ENCODE results near the gene VOPP1. TPM values are rescaled to one million over a fixed set of nuclear protein-coding genes. Genes with fewer than 3 reads are reported as not detected.

Gene VOPP1
- total RNA-seq, 4 donors from 2014 or later: 22.1 to 79.2 (median 73.9) TPM

DNA sequence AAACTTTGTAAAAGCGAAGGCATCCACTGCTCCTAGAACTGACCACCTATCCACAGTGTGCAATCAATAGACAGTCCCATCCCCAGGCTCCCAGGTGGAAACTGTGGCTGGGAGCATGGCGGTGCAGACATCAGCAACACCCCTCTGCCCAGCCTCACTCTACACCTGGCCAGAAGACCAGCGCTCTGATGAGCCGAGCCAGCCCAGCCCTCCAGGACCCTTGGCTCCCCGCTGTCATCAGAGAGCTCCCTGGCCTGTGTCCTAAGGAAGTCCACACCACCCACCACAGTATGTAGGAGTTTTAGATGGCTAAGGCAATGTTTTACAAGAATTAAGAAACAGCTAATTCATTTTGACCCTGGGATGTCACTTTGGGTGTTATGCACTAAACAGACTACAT lies 81.0 kb downstream of the VOPP1 start:
- Histone ChIP-seq H3K27me3 (no peaks in the 10 kb centered on the region), H3K9me3 (no peaks in the 10 kb centered on the region), H3K4me3 (no peak overlapping the region), H3K4me1 (no peaks in the 10 kb centered on the region), H3K27ac (no peak overlapping the region), H3K36me3 (peaks cover 0 to 19% (median 7%) of the 10 kb centered on the region in 4 donors)
- DNase-seq: no peak
- 95 to 100% methylated on average over 2 to 5 of the region's 5 CpGs for WGBS, 2 donors (ENCODE audit: low coverage in 1 of 2)
- in situ Hi-C loops (cut with MboI; ENCODE audit: low pct_ligation_motif_present in 1 of 4, low pct_unique_long_range_greater_than_20kb in 1 of 4, low sequenced_read_pairs in 3 of 4) (no loop called here), intact Hi-C loops (cut with DNase I; ENCODE audit: low total_unique reads) (no loop called here)
- TF ChIP-seq POLR2A (IDR thresholded peaks at IDR 0.05) (no peak), POLR2AphosphoS5 (IDR thresholded peaks at IDR 0.05) (no peak), EP300 (IDR thresholded peaks at IDR 0.05; ENCODE audit: low read depth) (no peak)
- TF ChIP-seq, protein P1, sequence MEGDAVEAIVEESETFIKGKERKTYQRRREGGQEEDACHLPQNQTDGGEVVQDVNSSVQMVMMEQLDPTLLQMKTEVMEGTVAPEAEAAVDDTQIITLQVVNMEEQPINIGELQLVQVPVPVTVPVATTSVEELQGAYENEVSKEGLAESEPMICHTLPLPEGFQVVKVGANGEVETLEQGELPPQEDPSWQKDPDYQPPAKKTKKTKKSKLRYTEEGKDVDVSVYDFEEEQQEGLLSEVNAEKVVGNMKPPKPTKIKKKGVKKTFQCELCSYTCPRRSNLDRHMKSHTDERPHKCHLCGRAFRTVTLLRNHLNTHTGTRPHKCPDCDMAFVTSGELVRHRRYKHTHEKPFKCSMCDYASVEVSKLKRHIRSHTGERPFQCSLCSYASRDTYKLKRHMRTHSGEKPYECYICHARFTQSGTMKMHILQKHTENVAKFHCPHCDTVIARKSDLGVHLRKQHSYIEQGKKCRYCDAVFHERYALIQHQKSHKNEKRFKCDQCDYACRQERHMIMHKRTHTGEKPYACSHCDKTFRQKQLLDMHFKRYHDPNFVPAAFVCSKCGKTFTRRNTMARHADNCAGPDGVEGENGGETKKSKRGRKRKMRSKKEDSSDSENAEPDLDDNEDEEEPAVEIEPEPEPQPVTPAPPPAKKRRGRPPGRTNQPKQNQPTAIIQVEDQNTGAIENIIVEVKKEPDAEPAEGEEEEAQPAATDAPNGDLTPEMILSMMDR (IDR thresholded peaks at IDR 0.05): no peak

DNA sequence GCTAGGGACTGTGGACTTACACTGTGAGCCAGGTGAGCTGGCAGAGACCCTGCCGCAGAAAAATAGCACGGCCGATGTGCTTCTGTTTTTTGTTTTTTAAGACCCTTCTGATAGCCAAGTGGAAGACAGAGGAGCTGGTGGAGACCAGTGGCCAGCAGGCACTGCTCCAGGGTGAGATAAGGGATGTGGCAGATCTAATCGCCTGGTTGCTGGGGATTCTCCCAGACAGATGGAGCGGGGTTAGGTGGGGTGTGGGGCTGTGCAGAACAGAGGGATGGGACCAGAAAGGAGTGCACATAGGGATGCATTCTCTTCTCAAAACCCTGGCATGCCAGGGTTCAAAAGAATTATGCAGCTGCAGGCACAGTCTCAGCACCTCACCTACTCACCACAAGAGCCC lies 82.2 kb downstream of the VOPP1 start:
- H3K4me3 ChIP-seq: no peak overlapping the region
- WGBS, 2 donors (ENCODE audit: low coverage in 1 of 2): 92 to 96% methylated on average over 2 to 5 of the region's 5 CpGs
- H3K9me3 ChIP-seq: no peaks in the 10 kb centered on the region
- no peak for DNase-seq
- intact Hi-C loops (cut with DNase I; ENCODE audit: low total_unique reads) (no loop called here), in situ Hi-C loops (cut with MboI; ENCODE audit: low pct_ligation_motif_present in 1 of 4, low pct_unique_long_range_greater_than_20kb in 1 of 4, low sequenced_read_pairs in 3 of 4) (no loop called here)
- H3K36me3 ChIP-seq: peaks cover 0 to 19% (median 6%) of the 10 kb centered on the region in 4 donors
- H3K27ac ChIP-seq: no peak overlapping the region
- no peaks in the 10 kb centered on the region for H3K4me1 ChIP-seq
- TF ChIP-seq EP300 (IDR thresholded peaks at IDR 0.05; ENCODE audit: low read depth) (no peak), POLR2AphosphoS5 (IDR thresholded peaks at IDR 0.05) (no peak), POLR2A (IDR thresholded peaks at IDR 0.05) (no peak)
- TF ChIP-seq, protein P1 (IDR thresholded peaks at IDR 0.05): no peak
- H3K27me3 ChIP-seq: no peaks in the 10 kb centered on the region

DNA sequence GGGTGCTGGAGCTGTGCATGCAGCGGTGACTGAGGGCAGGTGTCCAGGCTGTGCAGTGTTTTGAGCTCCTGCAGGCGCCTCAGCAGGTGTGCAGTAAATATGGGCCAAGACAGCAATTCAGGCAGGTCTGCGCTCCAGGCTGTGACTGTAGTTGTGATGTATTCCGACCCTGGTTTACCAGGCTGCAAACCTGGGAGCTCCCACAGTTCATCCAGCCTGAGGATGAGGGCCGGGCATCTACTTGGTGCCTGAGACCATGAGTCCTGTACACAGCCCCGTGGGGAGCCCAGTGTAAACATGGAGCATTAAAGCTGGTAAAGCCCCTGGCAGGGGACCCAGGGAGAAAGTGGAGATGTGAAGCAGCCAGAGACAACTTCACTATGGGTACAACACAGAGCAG lies 82.8 kb downstream of the VOPP1 start:
- 96% methylated on average over 6 of the region's 6 CpGs; no CpG with 5 or more reads in 1 of the 2 donors for WGBS, 2 donors (ENCODE audit: low coverage in 1 of 2)
- TF ChIP-seq POLR2A (IDR thresholded peaks at IDR 0.05): no peak
- TF ChIP-seq EP300 (IDR thresholded peaks at IDR 0.05; ENCODE audit: low read depth): no peak
- TF ChIP-seq, protein P1 (IDR thresholded peaks at IDR 0.05): no peak
- TF ChIP-seq POLR2AphosphoS5 (IDR thresholded peaks at IDR 0.05): no peak
- H3K9me3 ChIP-seq: no peaks in the 10 kb centered on the region
- no peaks in the 10 kb centered on the region for H3K4me1 ChIP-seq
- no peak for DNase-seq
- no peaks in the 10 kb centered on the region for H3K27me3 ChIP-seq
- peaks cover 0 to 19% (median 6%) of the 10 kb centered on the region in 4 donors for H3K36me3 ChIP-seq
- H3K27ac ChIP-seq: no peak overlapping the region
- in situ Hi-C loops (cut with MboI; ENCODE audit: low pct_ligation_motif_present in 1 of 4, low pct_unique_long_range_greater_than_20kb in 1 of 4, low sequenced_read_pairs in 3 of 4): no loop called here
- intact Hi-C loops (cut with DNase I; ENCODE audit: low total_unique reads): no loop called here
- H3K4me3 ChIP-seq: no peak overlapping the region

DNA sequence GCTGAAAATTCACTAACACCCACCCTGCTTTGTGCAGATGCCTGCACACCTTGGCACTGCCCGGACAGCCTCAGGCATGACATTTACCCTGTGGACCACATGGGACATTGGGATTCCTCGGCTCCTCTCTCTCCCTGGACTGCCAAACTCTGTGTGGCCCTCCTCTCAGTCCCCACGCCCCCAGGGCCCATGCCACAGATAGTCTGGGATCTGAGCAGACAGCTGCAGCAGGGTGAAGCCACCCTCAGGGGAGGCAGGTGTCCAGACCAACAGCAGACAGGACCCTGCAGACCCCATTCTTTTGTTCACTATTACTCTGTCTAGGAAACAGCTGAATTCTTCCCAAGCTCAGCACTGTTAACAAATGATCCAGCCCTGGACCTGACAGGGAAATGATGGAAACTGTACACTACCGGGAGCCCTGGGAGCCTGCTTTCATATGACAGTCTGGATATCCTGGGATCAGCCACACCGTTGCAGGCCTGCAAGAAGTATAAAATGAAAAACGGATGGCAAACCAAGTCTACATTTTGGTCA lies 83.4 kb downstream of the VOPP1 start:
- WGBS, 2 donors (ENCODE audit: low coverage in 1 of 2): 90 to 100% methylated on average over 2 to 6 of the region's 6 CpGs
- peaks cover 0 to 19% (median 6%) of the 10 kb centered on the region in 4 donors for H3K36me3 ChIP-seq
- no peaks in the 10 kb centered on the region for H3K9me3 ChIP-seq
- no peaks in the 10 kb centered on the region for H3K27me3 ChIP-seq
- intact Hi-C loops (cut with DNase I; ENCODE audit: low total_unique reads) (no loop called here), in situ Hi-C loops (cut with MboI; ENCODE audit: low pct_ligation_motif_present in 1 of 4, low pct_unique_long_range_greater_than_20kb in 1 of 4, low sequenced_read_pairs in 3 of 4) (no loop called here)
- H3K4me1 ChIP-seq: no peaks in the 10 kb centered on the region
- no peak overlapping the region for H3K4me3 ChIP-seq
- no peak overlapping the region for H3K27ac ChIP-seq
- DNase-seq: no peak
- TF ChIP-seq POLR2AphosphoS5 (IDR thresholded peaks at IDR 0.05) (no peak), EP300 (IDR thresholded peaks at IDR 0.05; ENCODE audit: low read depth) (no peak), POLR2A (IDR thresholded peaks at IDR 0.05) (no peak)
- TF ChIP-seq, protein P1 (IDR thresholded peaks at IDR 0.05): no peak

All from transverse colon (tissue), 4 donors.